ENCODE measurements around the gene DNMT3A. TPM values are rescaled to one million over a fixed set of nuclear protein-coding genes. Genes with fewer than 3 reads are reported as not detected.
A peak's percentile ranks its signal among the peaks of the same experiment; 100 is the strongest.

DNMT3A gene
- total RNA-seq, 1 experiment from 2014 or later = 215 TPM

DNA sequence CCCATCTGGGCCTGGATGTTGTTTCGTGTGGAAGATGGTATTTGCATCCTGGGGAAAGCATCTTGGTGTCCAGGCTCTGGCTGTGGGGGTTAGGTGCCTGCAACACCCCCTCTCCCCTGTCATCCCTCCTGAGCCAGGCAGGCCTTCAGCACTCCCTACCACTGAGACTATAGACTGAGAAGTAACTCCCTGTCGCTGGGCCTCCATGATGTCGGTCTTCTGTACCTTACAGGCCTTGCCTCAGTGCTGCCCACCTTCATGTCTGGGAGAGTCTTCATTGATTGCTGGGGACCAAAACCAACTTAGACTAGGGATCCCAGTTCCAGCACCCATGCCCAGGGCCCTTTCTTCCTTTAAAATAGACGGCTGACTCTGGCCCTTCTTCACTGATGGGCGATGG is 33.1 kb upstream of the DNMT3A start:
- no peaks in the 10 kb centered on the region for H3K79me2 ChIP-seq (ENCODE audit: insufficient read depth, low read length)
- peaks cover 8 to 10% of the 10 kb centered on the region in 2 experiments; a peak in 4 of 5 replicates for H3K9me3 Mint-ChIP-seq
- H4K91ac ChIP-seq (ENCODE audit: insufficient read length, low read depth, low read length) = no peak overlapping the region
- H3K4me1 Mint-ChIP-seq = peaks cover 28 to 42% of the 10 kb centered on the region in 2 experiments
- no peak overlapping the region for H3K56ac ChIP-seq (ENCODE audit: insufficient read length, low read depth, low read length)
- WGBS (ENCODE audit: extremely low coverage, insufficient read length, low lambda C conversion rate) = no CpG with 5 or more reads among the region's 5 CpGs
- H4K20me1 ChIP-seq (ENCODE audit: control insufficient read depth, insufficient read depth, insufficient read length) = no peaks in the 10 kb centered on the region
- no peak overlapping the region for H3K4me2 ChIP-seq (ENCODE audit: insufficient read depth, insufficient read length, low read length)
- no peak overlapping the region for H2AK5ac ChIP-seq (ENCODE audit: insufficient read length, low read length)
- H3K14ac ChIP-seq (ENCODE audit: insufficient read depth, low read length) = no peak overlapping the region
- no peaks in the 10 kb centered on the region for H3K79me1 ChIP-seq (ENCODE audit: insufficient read depth, low read depth, low read length, poor library complexity, severe bottlenecking)
- no peak overlapping the region for H2AFZ ChIP-seq (ENCODE audit: low read length)
- H3K27ac Mint-ChIP-seq = no peak overlapping the region
- no peak overlapping the region for H3T11ph ChIP-seq (ENCODE audit: low read length)
- no peak overlapping the region for H4K8ac ChIP-seq (replicated peaks; ENCODE audit: insufficient read length, low read depth, low read length)
- H2BK15ac ChIP-seq (ENCODE audit: low read depth, low read length) = no peak overlapping the region
- TF ChIP-seq, protein P1, sequence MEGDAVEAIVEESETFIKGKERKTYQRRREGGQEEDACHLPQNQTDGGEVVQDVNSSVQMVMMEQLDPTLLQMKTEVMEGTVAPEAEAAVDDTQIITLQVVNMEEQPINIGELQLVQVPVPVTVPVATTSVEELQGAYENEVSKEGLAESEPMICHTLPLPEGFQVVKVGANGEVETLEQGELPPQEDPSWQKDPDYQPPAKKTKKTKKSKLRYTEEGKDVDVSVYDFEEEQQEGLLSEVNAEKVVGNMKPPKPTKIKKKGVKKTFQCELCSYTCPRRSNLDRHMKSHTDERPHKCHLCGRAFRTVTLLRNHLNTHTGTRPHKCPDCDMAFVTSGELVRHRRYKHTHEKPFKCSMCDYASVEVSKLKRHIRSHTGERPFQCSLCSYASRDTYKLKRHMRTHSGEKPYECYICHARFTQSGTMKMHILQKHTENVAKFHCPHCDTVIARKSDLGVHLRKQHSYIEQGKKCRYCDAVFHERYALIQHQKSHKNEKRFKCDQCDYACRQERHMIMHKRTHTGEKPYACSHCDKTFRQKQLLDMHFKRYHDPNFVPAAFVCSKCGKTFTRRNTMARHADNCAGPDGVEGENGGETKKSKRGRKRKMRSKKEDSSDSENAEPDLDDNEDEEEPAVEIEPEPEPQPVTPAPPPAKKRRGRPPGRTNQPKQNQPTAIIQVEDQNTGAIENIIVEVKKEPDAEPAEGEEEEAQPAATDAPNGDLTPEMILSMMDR (conservative IDR thresholded peaks at IDR 0.05) = no peak
- peaks cover 48% of the 10 kb centered on the region for H3K27me3 Mint-ChIP-seq (ENCODE audit: low read depth)
- no peak overlapping the region for H4K5ac ChIP-seq (ENCODE audit: insufficient read length, low read depth, low read length)
- H3K4me1 ChIP-seq (ENCODE audit: insufficient read depth, low read length) = no peaks in the 10 kb centered on the region
- H3K23me2 ChIP-seq (ENCODE audit: insufficient read length, low read depth, low read length, poor library complexity, severe bottlenecking) = no peaks in the 10 kb centered on the region
- no peak overlapping the region for H2BK5ac ChIP-seq (ENCODE audit: insufficient read length, low read length)
- no peak overlapping the region for H2BK20ac ChIP-seq (ENCODE audit: low read depth, low read length, poor library complexity, severe bottlenecking)
- H3K18ac ChIP-seq (ENCODE audit: insufficient read length, low read depth, low read length) = no peak overlapping the region
- H3K9me3 ChIP-seq (ENCODE audit: control insufficient read depth, low read depth, low read length) = no peaks in the 10 kb centered on the region
- peak; percentile 22 for DNase-seq
- peaks cover 7 to 10% (median 8%) of the 10 kb centered on the region in 3 experiments; a peak in 6 of 7 replicates for H3K36me3 Mint-ChIP-seq (ENCODE audit: insufficient read depth in 1 of 3, low read depth in 3 of 3)
- H2BK120ac ChIP-seq (ENCODE audit: low read depth, low read length, poor library complexity, severe bottlenecking) = no peak overlapping the region
- H3K4me3 Mint-ChIP-seq = no peak overlapping the region
- no peak overlapping the region for H3K4ac ChIP-seq (ENCODE audit: low read depth, low read length)
- H3K27me3 ChIP-seq (ENCODE audit: insufficient read depth, low read length) = no peaks in the 10 kb centered on the region; the same call in 1 of the 2 replicates
- H3K27ac ChIP-seq (ENCODE audit: insufficient read length, low read depth, low read length) = no peak overlapping the region
- no peak overlapping the region for H3K9ac ChIP-seq (ENCODE audit: extremely low read depth, insufficient read length, low read length)
- H3K23ac ChIP-seq (ENCODE audit: insufficient read length, low read depth, low read length) = no peak overlapping the region
- H2BK12ac ChIP-seq (ENCODE audit: insufficient read length, low read depth, low read length) = no peak overlapping the region

Data from H9 (cell line).